ENCODE measurements around the gene TRPV6.

- TF ChIP-seq CTCF (IDR thresholded peaks at IDR 0.05) (no peak), EZH2phosphoT487 (IDR thresholded peaks at IDR 0.05) (no peak)
Observed at GRCh38 chr7:142832417-142832816, 53.1 kb downstream of the TRPV6 start.
